NCI-H2196 treated with DMSO at 0.1 percent for 48 hours (cell line): ENCODE results near the gene IL1R2.

Experiments used
- DNase-seq: peaks from one replicate; lab custom pipeline; 2025; ENCODE audit not compliant: unreplicated experiment; lab: John Stamatoyannopoulos, UW

The IL1R2 gene

GRCh38 chr2:102037681-102038080 is 45.9 kb downstream of the IL1R2 start:
- DNase-seq = no peak

- no peak for DNase-seq
Measured at GRCh38 chr2:102040229-102040628, 48.5 kb downstream of the IL1R2 start.

GRCh38 chr2:102041351-102041750 is 49.6 kb downstream of the IL1R2 start:
- DNase-seq = no peak

- no peak for DNase-seq
Measured at GRCh38 chr2:102042196-102043081, 50.7 kb downstream of the IL1R2 start.

- DNase-seq = no peak
Measured at GRCh38 chr2:102043560-102043959, 51.8 kb downstream of the IL1R2 start.

GRCh38 chr2:102044235-102044896 is 52.6 kb downstream of the IL1R2 start:
- DNase-seq = no peak

- DNase-seq = no peak
Measured at GRCh38 chr2:102044967-102045489, 53.3 kb downstream of the IL1R2 start.

GRCh38 chr2:102045697-102046096 is 53.9 kb downstream of the IL1R2 start:
- no peak for DNase-seq

GRCh38 chr2:102046135-102046986 is 54.6 kb downstream of the IL1R2 start:
- no peak for DNase-seq

GRCh38 chr2:102048465-102048864 is 56.7 kb downstream of the IL1R2 start:
- DNase-seq = no peak

GRCh38 chr2:102049756-102050443 is 58.1 kb downstream of the IL1R2 start:
- DNase-seq = no peak

- DNase-seq = no peak
Measured at GRCh38 chr2:102050854-102051391, 59.2 kb downstream of the IL1R2 start.

- DNase-seq = no peak
Measured at GRCh38 chr2:102051692-102052277, 60.0 kb downstream of the IL1R2 start.

GRCh38 chr2:102052365-102052764 is 60.6 kb downstream of the IL1R2 start:
- no peak for DNase-seq

GRCh38 chr2:102053096-102053495 is 61.3 kb downstream of the IL1R2 start:
- no peak for DNase-seq

- no peak for DNase-seq
Measured at GRCh38 chr2:102055346-102055990, 63.7 kb downstream of the IL1R2 start.

- no peak for DNase-seq
Measured at GRCh38 chr2:102056079-102056581, 64.4 kb downstream of the IL1R2 start.

- DNase-seq = no peak
Measured at GRCh38 chr2:102057502-102058292, 65.9 kb downstream of the IL1R2 start.
